PFSK-1 (cell line): ENCODE data around the gene PDCD7.

Experiments used
- FOXP2 ChIP-seq: optimal IDR thresholded peaks from 2 replicates; pipeline ENCODE3; 2011; ENCODE audit warnings: borderline replicate concordance, control low read depth, inconsistent platforms; ENCODE audit not compliant: insufficient read depth; ENCODE audit errors: extremely low read length, extremely low read depth
- POLR2AphosphoS5 ChIP-seq: IDR thresholded peaks from 2 replicates; pipeline ENCODE4 v1.6.1; 2012; ENCODE audit warnings: low read depth, mild to moderate bottlenecking, control low read depth, low read length, moderate library complexity
- SIN3A ChIP-seq: IDR thresholded peaks from 2 replicates; pipeline ENCODE4 v1.6.1; 2012; ENCODE audit warnings: mild to moderate bottlenecking, low read length, moderate library complexity, borderline replicate concordance; ENCODE audit not compliant: insufficient read depth
- TAF1 ChIP-seq: IDR thresholded peaks from 2 replicates; pipeline ENCODE4 v1.6.1; 2012; ENCODE audit warnings: low read length, control low read depth, borderline replicate concordance; ENCODE audit not compliant: insufficient read depth
- TF ChIP-seq, protein P1 (sequence below), 2 experiments: IDR thresholded peaks; 2 replicates each; pipeline versions ENCODE4 v1.6.1 to v1.8.0; 2011 to 2012; ENCODE audit warnings: low read depth in 2 of 2, low read length in 2 of 2, control low read depth in 1 of 2, inconsistent platforms in 1 of 2, mild to moderate bottlenecking in 1 of 2, moderate library complexity in 1 of 2; ENCODE audit not compliant: insufficient read depth in 1 of 2

Gene PDCD7

DNA sequence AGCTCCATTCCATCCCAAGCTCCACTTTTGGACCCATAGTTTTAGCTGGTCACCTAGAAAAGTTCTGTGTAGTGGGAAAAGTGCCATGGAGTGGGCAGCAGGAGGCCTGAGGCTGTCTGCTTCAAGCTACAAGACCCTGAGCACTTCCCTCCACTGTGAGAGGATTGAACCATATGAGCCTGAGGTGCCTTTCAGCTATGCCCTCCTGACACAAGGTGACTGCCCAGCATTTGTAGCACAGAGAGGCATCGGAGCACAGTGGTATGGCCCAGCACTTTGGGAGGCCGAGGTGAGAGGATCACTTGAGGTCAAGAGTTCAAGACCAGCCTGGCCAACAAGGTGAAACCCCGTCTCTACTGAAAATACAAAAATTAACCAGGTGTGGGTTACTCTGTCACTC is 61.0 kb downstream of the PDCD7 start:
- TF ChIP-seq FOXP2 (no peak), POLR2AphosphoS5 (no peak), TAF1 (no peak), SIN3A (no peak)
- TF ChIP-seq, protein P1, sequence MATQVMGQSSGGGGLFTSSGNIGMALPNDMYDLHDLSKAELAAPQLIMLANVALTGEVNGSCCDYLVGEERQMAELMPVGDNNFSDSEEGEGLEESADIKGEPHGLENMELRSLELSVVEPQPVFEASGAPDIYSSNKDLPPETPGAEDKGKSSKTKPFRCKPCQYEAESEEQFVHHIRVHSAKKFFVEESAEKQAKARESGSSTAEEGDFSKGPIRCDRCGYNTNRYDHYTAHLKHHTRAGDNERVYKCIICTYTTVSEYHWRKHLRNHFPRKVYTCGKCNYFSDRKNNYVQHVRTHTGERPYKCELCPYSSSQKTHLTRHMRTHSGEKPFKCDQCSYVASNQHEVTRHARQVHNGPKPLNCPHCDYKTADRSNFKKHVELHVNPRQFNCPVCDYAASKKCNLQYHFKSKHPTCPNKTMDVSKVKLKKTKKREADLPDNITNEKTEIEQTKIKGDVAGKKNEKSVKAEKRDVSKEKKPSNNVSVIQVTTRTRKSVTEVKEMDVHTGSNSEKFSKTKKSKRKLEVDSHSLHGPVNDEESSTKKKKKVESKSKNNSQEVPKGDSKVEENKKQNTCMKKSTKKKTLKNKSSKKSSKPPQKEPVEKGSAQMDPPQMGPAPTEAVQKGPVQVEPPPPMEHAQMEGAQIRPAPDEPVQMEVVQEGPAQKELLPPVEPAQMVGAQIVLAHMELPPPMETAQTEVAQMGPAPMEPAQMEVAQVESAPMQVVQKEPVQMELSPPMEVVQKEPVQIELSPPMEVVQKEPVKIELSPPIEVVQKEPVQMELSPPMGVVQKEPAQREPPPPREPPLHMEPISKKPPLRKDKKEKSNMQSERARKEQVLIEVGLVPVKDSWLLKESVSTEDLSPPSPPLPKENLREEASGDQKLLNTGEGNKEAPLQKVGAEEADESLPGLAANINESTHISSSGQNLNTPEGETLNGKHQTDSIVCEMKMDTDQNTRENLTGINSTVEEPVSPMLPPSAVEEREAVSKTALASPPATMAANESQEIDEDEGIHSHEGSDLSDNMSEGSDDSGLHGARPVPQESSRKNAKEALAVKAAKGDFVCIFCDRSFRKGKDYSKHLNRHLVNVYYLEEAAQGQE (IDR thresholded peaks at IDR 0.05; ENCODE audit: insufficient read depth in 1 of 2, low read depth in 2 of 2, low read length in 2 of 2) = no peak

DNA sequence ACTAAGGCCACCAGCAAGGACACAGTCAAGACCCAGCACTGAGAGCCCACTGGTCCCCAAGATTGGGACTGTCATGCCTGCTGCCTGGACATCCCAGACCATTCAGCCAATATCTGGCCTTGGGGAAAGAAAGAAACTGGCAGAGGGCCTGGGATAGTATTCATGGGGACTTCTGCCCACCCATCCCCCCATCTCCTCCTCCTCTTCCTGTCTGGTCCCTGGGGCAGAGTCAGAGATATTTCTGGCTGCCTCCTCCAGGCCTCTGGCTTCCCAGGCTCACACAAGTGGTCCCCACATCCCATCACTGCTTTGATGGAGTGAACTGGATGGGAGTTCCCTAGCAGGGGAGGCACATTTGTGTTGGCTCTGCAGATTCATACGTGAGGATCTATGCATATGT is 61.6 kb downstream of the PDCD7 start:
- TF ChIP-seq SIN3A (no peak), FOXP2 (no peak), POLR2AphosphoS5 (no peak)

DNA sequence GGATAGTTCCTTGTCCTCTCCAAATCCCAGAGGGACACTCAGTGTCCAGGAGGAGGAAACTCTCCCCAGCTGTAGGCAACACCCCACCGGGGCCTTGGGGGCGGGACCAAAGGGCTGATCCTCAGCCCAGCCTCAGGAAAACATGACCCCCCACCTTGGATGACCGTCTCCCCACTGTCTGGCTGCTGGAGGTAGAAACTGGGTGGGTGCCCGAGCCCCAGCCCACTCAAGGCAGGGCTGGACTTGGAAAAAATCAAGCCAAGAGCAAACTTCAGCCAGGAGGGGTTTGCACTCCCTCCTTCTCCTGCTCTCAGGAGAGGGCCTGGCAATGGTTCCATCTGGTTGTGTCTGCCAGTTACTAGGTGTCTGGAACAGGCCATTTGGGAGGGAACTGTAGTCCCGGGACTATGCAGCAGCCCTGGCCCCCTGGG is 62.2 kb downstream of the PDCD7 start:
- TF ChIP-seq, protein P1 (IDR thresholded peaks at IDR 0.05; ENCODE audit: insufficient read depth in 1 of 2, low read depth in 2 of 2, low read length in 2 of 2) = no peak
- no peak for TF ChIP-seq POLR2AphosphoS5
- TF ChIP-seq SIN3A = no peak
- no peak for TF ChIP-seq FOXP2
- TF ChIP-seq TAF1 = no peak

DNA sequence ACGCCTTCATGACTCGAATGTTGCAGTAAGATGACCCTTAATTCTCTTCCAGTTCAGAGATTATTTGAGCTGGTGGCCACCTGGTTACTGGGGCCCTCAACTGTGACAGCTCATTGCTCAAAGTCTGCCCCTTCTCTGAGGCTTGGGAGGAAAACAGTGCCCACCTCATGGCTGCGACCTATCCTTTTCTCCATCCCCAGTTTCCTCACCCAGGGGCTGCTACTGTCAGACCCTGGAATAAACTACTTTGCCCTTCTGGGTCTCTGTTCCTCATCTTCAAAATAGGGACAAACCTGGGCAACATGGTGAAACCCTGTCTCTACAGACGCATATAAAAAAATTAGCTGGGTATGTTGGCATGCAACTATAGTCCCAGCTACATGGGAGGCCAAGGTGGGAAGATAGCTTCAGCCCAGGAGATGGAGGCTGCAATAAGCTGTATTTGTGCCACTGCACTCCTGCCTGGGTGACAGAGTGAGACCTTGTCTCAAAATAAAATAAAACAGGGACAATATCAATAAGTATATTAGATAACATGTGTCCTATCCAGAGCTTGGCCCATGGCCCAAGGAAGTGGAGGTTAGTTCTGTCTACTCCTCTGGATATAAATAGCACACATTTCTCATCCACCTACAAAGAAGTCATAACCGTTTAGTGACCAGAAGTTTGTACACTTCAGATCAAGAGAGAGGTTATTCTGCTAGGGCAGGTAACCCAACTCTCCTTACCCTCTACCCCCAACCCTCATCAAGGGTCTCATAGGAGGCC is 63.6 kb downstream of the PDCD7 start:
- TF ChIP-seq POLR2AphosphoS5 = no peak
- TF ChIP-seq, protein P1 (IDR thresholded peaks at IDR 0.05; ENCODE audit: insufficient read depth in 1 of 2, low read depth in 2 of 2, low read length in 2 of 2) = no peak
- no peak for TF ChIP-seq FOXP2
- TF ChIP-seq TAF1 = no peak

GRCh38 chr15:65069179-65069578 is 64.4 kb downstream of the PDCD7 start:
- TF ChIP-seq TAF1 (no peak), POLR2AphosphoS5 (no peak), SIN3A (no peak), FOXP2 (no peak)
- TF ChIP-seq, protein P1 (IDR thresholded peaks at IDR 0.05; ENCODE audit: insufficient read depth in 1 of 2, low read depth in 2 of 2, low read length in 2 of 2) = no peak
